SU-DHL-6 (cell line): ENCODE results near the gene LIM2.

Source experiments
- H2AFZ ChIP-seq: fragments of 200-600 bp; sonication (generic); 2 replicates; pipeline ENCODE4 v1.6.1; 2014; ENCODE audit warnings: low read depth, mild to moderate bottlenecking, moderate library complexity, mixed read lengths, antibody characterized with exemption, low read length; ENCODE audit not compliant: severe bottlenecking
- H3F3A ChIP-seq: fragments of 200-600 bp; shearing (Covaris generic); 2 replicates; pipeline ENCODE4 v1.6.0; 2016; ENCODE audit warnings: antibody characterized with exemption, mild to moderate bottlenecking; ENCODE audit not compliant: insufficient read depth
- H3K27ac ChIP-seq: fragments of 200-600 bp; sonication (generic); 2 replicates; pipeline ENCODE4 v1.5.1; 2016; ENCODE audit warnings: low read depth, mild to moderate bottlenecking, low read length, moderate library complexity, mixed read lengths
- H3K27me3 ChIP-seq: fragments of 200-600 bp; sonication (generic), shearing (Covaris generic); 2 replicates; pipeline ENCODE4 v1.6.0; 2014; ENCODE audit warnings: mild to moderate bottlenecking, low read length
- H3K36me3 ChIP-seq: fragments of 200-600 bp; sonication (generic); 2 replicates; pipeline ENCODE4 v1.6.1; 2014; ENCODE audit warnings: mild to moderate bottlenecking, low read length, mixed read lengths
- H3K4me2 ChIP-seq: fragments of 300-600, 200-600 bp; shearing (Covaris generic), sonication (generic); 2 replicates; pipeline ENCODE4 v1.6.0; 2014; ENCODE audit warnings: low read length, low read depth, mild to moderate bottlenecking; ENCODE audit not compliant: poor library complexity, severe bottlenecking
- H3K4me3 ChIP-seq: fragments of 200-600 bp; sonication (generic); 2 replicates; pipeline ENCODE4 v1.5.1; 2014; ENCODE audit warnings: antibody characterized with exemption, low read length, mild to moderate bottlenecking, mixed read lengths; ENCODE audit not compliant: insufficient read depth, poor library complexity, severe bottlenecking
- H3K79me2 ChIP-seq: fragments of 200-600 bp; sonication (generic); 2 replicates; pipeline ENCODE4 v1.6.1; 2014; ENCODE audit warnings: mild to moderate bottlenecking, low read length, moderate library complexity; ENCODE audit not compliant: insufficient read depth
- H3K9ac ChIP-seq: fragments of 200-600 bp; sonication (generic); 2 replicates; pipeline ENCODE4 v1.7.0; 2014; ENCODE audit warnings: mild to moderate bottlenecking, low read length
- H3K9me2 ChIP-seq: fragments of 200-600 bp; sonication (generic); replicated peaks from 2 replicates; pipeline ENCODE4 v1.6.1; 2014; ENCODE audit warnings: low read length; ENCODE audit not compliant: insufficient read depth
- H3K9me3 ChIP-seq: fragments of 200-600 bp; sonication (generic); 2 replicates; pipeline ENCODE4 v1.6.1; 2014; ENCODE audit warnings: low read length, mixed read lengths; ENCODE audit not compliant: insufficient read depth
- H4K20me1 ChIP-seq: fragments of 200-600 bp; sonication (generic); 2 replicates; pipeline ENCODE4 v1.6.1; 2014; ENCODE audit warnings: low read depth, mild to moderate bottlenecking, antibody characterized with exemption, low read length, moderate library complexity, mixed read lengths
- EZH2phosphoT487 ChIP-seq: fragments of 200-600 bp; sonication (generic), shearing (Covaris generic); conservative IDR thresholded peaks from 2 replicates; pipeline ENCODE4 v1.6.1; 2018; ENCODE audit warnings: mild to moderate bottlenecking, antibody characterized with exemption, low read length, moderate library complexity, mixed read lengths
- TF ChIP-seq, protein P1 (sequence below): fragments of 200-600 bp; sonication (generic); IDR thresholded peaks from one replicate; pipeline ENCODE4 v1.5.1; 2017; ENCODE audit warnings: antibody characterized with exemption, mild to moderate bottlenecking, low read length, moderate library complexity; ENCODE audit not compliant: insufficient read depth, poor library complexity, severe bottlenecking

Gene LIM2

DNA sequence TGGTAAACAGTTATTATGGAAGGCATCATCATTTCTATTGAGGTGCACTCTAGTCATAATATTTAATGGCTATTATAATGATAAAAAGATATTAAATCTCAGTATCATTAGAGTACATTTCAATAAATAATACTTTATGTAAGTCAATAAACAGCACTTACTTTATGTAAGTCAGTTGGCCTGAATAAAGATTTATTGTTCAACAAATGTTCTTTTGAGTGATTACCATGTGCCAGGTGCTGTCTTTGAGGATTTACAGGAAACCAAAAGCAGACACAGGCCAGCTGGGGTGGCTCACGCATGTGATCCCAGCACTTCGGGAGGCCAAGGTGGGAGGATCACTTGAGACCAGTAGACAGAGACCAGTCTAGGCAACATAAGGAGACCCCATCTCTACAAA lies 10.4 kb downstream of the LIM2 start:
- Histone ChIP-seq H3K9me3 (no peaks in the 10 kb centered on the region), H3K4me2 (no peak overlapping the region), H3K4me3 (no peak overlapping the region), H3K27ac (no peak overlapping the region), H3K9me2 (no peaks in the 10 kb centered on the region), H4K20me1 (no peaks in the 10 kb centered on the region), H3K36me3 (no peaks in the 10 kb centered on the region), H3F3A (no peaks in the 10 kb centered on the region), H3K27me3 (no peaks in the 10 kb centered on the region), H3K9ac (no peak overlapping the region), H3K79me2 (no peaks in the 10 kb centered on the region), H2AFZ (no peak overlapping the region)
- TF ChIP-seq, protein P1, sequence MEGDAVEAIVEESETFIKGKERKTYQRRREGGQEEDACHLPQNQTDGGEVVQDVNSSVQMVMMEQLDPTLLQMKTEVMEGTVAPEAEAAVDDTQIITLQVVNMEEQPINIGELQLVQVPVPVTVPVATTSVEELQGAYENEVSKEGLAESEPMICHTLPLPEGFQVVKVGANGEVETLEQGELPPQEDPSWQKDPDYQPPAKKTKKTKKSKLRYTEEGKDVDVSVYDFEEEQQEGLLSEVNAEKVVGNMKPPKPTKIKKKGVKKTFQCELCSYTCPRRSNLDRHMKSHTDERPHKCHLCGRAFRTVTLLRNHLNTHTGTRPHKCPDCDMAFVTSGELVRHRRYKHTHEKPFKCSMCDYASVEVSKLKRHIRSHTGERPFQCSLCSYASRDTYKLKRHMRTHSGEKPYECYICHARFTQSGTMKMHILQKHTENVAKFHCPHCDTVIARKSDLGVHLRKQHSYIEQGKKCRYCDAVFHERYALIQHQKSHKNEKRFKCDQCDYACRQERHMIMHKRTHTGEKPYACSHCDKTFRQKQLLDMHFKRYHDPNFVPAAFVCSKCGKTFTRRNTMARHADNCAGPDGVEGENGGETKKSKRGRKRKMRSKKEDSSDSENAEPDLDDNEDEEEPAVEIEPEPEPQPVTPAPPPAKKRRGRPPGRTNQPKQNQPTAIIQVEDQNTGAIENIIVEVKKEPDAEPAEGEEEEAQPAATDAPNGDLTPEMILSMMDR, result no peak
- no peak for TF ChIP-seq EZH2phosphoT487

DNA sequence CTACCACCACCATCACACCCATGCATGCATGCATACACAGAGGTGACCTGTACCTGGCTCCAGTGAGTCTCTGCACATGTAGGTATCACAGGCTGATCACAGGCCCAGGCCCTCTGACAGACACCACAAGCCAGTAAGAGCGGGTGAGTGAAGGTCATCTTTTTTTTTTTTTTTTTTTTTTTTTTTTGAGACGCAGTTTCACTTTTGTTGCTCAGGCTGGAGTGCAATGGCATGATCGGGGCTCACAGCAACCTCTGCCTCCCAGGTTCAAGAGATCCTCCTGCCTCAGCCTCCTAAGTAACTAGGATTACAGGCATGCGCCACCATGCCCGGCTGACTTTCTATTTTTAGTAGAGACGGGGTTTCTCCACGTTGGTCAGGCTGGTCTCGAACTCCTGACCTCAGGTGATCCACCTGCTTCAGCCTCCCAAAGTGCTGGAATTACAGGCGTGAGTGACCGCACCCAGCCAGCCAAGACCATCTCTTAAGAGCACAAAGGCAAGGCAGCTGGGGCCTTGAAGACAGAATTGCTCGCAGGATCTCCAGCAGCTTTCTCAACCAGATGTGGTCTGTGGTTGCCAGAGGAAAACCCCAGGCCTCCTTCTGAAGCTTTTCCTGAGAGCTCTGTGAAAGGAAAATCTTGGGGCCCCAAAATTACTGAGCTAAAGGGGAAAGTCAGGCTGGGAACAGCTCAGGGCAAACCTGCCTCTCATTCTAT lies 12.1 kb downstream of the LIM2 start:
- Histone ChIP-seq H2AFZ (no peak overlapping the region), H3K4me3 (no peak overlapping the region), H3K9me2 (no peaks in the 10 kb centered on the region), H3K27ac (no peak overlapping the region), H3K9me3 (no peaks in the 10 kb centered on the region), H3K79me2 (no peaks in the 10 kb centered on the region), H4K20me1 (no peaks in the 10 kb centered on the region), H3K4me2 (no peak overlapping the region), H3F3A (no peaks in the 10 kb centered on the region), H3K9ac (no peak overlapping the region), H3K27me3 (no peaks in the 10 kb centered on the region), H3K36me3 (no peaks in the 10 kb centered on the region)
- no peak for TF ChIP-seq EZH2phosphoT487
- TF ChIP-seq, protein P1, result no peak

DNA sequence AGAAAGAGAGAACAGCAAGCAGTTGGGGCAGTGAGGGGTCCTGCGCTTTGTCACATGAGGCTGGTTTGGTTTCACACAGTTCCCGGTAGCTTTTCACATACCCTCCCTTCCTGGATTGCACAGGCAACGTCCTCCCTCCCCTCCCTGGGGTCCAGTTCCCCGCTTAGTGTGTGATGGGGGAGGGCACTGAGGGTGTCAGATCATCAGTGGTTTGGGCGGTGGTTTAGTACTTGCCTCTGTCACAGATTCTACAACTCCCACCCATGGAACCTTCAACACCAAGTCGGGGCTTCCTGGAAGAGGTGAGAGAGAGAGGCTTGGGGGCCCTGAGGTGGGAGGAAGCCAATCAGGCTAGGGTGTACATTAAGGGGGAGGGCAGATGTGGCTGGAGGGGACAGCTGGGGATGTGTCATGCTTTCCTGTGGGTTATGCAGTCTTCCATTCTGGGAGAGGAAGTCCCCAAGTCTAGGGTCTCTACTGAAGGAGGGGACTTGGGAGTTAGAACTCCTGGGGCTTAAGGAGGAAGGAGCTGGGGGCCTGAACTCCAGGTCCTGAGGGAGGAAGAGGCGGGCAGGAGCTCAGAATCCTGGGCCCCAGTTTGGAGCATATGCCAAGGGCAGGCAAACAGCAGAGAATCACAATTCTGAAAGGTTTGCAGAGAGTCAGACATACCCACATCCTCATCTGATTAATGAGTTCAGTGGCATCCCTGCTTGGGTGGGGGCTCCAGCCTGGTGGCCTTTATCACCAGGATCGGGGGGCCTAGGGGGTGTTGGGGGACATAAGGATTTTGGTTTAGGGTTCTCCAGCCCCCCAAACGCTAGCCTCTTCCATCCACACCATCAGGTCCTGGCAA lies 14.9 kb downstream of the LIM2 start, which contains the start of gene NKG7:
NKG7 (minus strand) TSS at position 6 of the 856 bp plus-strand sequence. CDS start 119 bp downstream, outside the sequence.
- Histone ChIP-seq H3K9me3 (no peaks in the 10 kb centered on the region), H3K36me3 (no peaks in the 10 kb centered on the region), H3K27me3 (no peaks in the 10 kb centered on the region), H3K4me2 (no peak within 1 kb of the TSS), H3K9ac (no peak within 1 kb of the TSS), H4K20me1 (no peaks in the 10 kb centered on the region), H3K27ac (no peak within 1 kb of the TSS), H3K4me3 (no peak within 1 kb of the TSS), H3F3A (no peaks in the 10 kb centered on the region), H2AFZ (no peak within 1 kb of the TSS), H3K79me2 (no peaks in the 10 kb centered on the region), H3K9me2 (no peaks in the 10 kb centered on the region)
- TF ChIP-seq, protein P1, result no peak
- no peak for TF ChIP-seq EZH2phosphoT487
